Coronary artery (tissue), 2 donors: Measurements from ENCODE around the gene UPF3A.
"Not testable (repeated sequence)": the region's sequence is repeated elsewhere in the genome, so short reads cannot be mapped to it uniquely, and the experiment has no call there.

Source experiments
- DNase-seq: peaks from one replicate; pipeline ENCODE4 v3.0.0-alpha.2; 2017; ENCODE audit warnings: low spot score
- H3K27ac ChIP-seq, 2 donors: fragments of 200-600 bp; sonication (generic); one replicate each; pipeline ENCODE4 v1.5.1; 2016 to 2019
- H3K4me3 ChIP-seq: fragments of 200-600 bp; sonication (generic); 2 replicates; pipeline ENCODE4 v1.5.1; 2016; ENCODE audit warnings: mild to moderate bottlenecking, moderate library complexity
- TF ChIP-seq, protein P1 (sequence below): fragments of 200-600 bp; sonication (generic); IDR thresholded peaks from one replicate; pipeline ENCODE4 v1.5.1; 2019; ENCODE audit warnings: antibody characterized with exemption

Gene UPF3A

DNA sequence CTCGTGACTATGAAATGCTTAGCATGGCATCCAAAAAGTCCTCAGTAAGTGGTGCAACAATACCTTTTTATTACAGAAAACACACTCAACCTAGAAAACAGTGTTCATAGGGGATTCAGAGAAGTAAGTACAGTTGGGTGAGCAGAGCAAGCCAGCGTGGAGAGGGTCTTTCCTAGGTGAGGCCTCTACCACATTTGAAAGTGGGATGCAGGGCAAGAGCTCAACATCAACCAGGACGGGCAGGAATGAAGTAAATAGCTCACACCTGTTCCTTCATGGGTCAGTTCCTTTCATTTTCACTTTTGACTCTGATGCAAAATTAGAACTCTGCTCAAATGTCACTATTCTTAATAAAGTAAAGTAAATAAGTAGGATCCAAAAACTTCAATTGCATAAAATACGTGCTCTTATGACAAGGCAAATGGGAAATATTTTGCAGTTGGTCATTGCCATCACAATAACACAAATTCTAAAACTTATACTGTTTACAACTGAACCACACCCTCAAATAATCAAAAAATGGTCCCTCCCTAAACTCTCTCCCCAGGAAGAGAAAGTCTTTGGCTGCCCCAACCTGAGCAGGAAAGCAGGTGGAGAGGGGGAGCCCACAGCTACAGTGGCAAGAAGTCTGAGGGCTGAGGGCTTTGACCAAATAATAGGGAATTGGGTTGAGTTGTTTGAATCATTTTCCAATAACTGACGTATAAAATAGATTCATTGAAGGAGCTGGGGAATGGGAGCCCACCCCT lies 53.1 kb downstream of the UPF3A start:
- H3K27ac ChIP-seq: no peak overlapping the region
- no peak overlapping the region for H3K4me3 ChIP-seq
- DNase-seq: no peak
- TF ChIP-seq, protein P1, sequence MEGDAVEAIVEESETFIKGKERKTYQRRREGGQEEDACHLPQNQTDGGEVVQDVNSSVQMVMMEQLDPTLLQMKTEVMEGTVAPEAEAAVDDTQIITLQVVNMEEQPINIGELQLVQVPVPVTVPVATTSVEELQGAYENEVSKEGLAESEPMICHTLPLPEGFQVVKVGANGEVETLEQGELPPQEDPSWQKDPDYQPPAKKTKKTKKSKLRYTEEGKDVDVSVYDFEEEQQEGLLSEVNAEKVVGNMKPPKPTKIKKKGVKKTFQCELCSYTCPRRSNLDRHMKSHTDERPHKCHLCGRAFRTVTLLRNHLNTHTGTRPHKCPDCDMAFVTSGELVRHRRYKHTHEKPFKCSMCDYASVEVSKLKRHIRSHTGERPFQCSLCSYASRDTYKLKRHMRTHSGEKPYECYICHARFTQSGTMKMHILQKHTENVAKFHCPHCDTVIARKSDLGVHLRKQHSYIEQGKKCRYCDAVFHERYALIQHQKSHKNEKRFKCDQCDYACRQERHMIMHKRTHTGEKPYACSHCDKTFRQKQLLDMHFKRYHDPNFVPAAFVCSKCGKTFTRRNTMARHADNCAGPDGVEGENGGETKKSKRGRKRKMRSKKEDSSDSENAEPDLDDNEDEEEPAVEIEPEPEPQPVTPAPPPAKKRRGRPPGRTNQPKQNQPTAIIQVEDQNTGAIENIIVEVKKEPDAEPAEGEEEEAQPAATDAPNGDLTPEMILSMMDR: no peak

DNA sequence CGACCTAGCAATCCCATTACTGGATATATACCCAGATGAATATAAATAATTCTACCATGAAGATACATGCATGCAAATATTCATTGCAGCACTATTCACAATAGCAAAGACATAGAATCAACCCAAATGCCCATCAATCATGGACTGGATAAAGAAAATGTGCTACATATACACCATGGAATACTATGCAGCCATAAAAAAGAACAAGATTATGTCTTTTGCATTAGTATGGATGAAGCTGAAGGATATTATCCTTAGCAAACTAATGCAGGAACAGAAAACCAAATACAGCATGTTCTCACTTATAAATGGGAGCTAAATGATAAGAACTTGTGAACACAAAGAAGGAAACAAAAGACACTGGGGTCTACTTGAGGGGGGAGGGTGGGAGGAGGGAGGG lies 55.1 kb downstream of the UPF3A start:
- H3K27ac ChIP-seq, DNase-seq: not testable (repeated sequence)

DNA sequence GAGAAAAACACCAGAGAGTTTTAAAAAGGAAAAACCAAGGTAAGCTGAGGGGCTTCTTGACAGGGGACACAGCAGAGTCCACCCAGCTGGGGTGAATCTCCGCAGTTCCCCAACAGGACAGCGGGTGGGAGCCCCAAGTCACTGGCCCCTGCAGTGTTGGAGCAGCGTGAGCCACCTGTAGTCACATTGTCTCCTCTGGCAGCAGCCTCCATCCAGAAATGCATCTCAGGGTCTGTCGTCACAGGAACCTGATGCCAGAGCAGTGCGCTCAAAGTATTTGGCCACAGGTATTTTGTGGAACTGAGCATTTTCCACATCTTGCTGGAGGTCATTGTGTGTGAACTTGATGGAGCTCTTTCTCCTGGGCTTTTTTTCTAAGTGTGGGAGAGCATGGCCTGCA lies 57.6 kb downstream of the UPF3A start:
- Histone ChIP-seq H3K4me3 (no peak overlapping the region), H3K27ac (no peak overlapping the region)
- TF ChIP-seq, protein P1: no peak
- no peak for DNase-seq

More for the DNA sequence above, 55.1 kb downstream of the UPF3A start:
- not testable (repeated sequence) for H3K4me3 ChIP-seq

DNA sequence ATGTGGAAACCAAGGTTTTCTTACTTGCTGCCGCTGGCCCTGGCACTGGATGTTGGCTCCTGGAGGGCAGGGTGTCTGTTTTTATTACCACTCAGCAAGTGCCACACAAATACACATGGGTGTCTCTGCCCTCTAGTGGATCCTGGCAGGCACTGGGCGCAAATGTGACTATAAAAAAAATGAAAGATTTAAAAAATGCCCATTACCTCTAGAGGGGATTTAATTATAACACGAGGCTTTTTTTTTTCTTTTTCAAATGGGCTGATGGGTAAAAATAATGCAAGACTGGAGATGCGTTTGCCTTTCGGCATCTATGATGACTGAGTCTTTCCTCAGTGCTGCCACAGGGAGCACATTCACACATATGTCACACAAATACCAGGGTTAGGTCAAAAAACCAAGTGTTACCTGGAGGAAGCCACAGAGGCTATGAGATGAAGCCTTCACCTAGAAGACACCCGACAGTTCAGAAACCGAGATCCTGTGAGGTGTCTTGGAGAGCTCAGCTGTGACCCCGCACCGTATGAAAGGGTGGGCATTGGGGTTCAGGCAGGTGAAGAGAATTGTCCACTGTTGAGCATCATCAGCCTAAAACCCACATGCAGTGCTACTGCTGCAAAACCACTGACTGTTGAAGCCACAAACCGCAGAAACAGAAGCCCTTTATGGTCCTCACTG lies 58.6 kb downstream of the UPF3A start:
- no peak overlapping the region for H3K27ac ChIP-seq
- no peak overlapping the region for H3K4me3 ChIP-seq
- no peak for DNase-seq
- TF ChIP-seq, protein P1: peak; percentile 27

DNA sequence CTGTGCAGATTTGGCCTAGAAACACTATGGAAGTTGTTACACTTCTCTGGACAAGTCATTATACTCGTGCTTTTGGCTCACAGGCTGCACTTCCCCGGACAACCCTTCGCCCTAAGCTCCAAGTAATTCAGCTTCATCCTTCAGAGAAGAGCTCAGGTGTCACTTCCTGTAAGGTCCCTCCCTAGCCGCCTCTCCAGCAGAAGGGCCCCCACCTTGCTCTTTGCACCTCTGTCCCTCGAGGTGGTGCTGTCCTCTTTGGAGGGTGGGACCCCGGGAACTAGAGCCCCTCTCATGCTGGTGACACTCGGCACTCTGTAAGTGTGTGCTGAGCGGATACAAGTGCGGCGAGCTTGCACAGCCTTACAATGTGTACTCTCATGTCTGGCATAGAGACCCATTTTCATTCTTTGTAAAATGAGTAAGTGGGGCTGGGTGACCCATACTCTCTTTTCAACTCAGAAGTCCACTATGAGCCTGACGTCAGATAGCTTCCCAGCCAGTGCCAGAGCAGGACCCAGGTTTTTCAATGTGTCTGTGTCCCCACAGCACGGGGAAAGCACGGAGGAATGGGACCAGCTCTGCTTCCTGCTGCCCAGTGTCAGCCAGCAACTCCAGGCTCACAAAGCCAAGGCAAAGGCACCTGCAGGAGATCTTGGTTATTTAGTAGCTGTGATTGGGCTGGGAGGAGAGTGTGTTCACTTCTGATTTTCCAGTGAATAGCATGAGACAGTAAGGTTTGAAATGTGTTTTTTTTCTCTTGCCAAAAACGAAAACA lies 59.8 kb downstream of the UPF3A start:
- no peak for DNase-seq
- no peak overlapping the region for H3K27ac ChIP-seq
- TF ChIP-seq, protein P1: no peak
- no peak overlapping the region for H3K4me3 ChIP-seq

DNA sequence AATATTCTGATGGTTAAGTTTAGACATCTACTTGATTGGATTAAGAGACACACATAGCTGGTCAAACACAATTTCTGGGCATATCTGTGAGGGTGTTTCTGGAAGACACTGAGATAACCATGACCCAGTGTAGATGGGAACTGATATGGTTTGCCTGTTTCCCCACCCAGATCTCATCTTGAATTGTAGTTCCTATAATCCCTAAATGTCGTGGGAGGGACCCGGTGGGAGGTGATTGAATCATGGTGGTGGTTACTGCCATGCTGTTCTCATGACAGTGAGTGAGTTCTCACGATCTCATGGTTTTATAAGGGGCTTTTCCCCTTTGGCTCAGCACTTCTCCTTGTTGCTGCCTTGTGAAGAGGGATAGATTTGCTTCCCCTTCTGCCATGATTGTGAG lies 65.9 kb downstream of the UPF3A start:
- not testable (repeated sequence) for DNase-seq, H3K27ac ChIP-seq, H3K4me3 ChIP-seq

DNA sequence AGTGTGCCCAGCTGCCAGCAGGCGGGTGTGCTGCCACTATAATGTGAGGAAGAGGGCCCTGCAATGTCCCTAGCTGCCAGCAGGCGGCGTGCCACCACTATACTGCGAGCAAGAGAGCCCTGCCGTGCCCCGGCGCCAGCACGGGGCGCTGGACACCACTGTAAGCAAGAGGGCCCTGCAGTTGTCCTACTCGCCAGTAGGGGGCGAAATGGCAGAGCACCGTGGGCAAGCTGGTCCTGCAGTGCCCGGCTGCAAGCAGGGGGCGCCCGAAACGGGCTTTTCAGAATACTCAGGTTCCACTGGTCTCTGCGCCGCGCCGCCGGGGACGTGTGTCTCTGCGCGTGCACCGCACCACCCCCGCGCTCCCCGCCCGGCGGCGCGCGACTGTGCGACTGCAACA lies 71.4 kb downstream of the UPF3A start:
- DNase-seq, H3K27ac ChIP-seq, H3K4me3 ChIP-seq: not testable (repeated sequence)

DNA sequence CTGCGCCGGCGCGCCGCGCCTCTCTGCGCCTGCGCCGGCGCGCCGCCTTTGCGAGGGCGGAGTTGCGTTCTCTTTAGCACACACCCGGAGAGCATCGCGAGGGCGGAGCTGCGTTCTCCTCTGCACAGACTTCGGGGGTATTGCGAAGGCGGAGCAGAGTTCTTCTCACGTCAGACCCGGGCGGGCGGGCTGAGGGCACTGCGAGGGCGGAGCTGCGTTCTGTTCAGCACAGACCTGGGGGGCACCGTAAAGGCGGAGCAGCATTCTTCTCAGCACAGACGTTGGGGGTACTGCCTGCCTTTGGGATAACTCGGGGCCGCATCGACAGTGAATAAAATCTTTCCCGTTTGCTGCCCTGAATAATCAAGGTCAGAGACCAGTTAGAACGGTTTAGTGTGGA lies 72.0 kb downstream of the UPF3A start:
- DNase-seq, H3K27ac ChIP-seq, H3K4me3 ChIP-seq: not testable (repeated sequence)
